ENCODE measurements around the gene ARL3.

DNA sequence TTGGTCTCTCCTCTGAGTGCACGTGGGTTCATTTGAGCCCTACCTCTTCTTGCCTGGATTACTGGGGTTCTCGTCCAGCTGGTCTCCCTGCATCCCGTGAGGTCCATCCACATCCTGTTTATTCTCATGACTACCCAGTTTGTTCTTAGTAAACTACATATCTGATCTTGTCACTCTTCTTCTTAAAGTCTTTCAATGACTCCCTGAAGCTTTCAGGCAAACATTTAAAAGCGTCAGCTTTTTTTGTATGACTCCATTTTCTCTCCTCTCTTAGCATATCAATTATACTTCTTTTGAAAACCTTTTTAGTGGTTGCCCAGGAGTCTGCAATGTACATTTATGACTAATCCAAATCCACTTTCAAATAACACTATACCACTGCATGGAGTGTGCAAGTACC, 7.8 kb upstream of the ARL3 start:
- TF ChIP-seq, protein P1, sequence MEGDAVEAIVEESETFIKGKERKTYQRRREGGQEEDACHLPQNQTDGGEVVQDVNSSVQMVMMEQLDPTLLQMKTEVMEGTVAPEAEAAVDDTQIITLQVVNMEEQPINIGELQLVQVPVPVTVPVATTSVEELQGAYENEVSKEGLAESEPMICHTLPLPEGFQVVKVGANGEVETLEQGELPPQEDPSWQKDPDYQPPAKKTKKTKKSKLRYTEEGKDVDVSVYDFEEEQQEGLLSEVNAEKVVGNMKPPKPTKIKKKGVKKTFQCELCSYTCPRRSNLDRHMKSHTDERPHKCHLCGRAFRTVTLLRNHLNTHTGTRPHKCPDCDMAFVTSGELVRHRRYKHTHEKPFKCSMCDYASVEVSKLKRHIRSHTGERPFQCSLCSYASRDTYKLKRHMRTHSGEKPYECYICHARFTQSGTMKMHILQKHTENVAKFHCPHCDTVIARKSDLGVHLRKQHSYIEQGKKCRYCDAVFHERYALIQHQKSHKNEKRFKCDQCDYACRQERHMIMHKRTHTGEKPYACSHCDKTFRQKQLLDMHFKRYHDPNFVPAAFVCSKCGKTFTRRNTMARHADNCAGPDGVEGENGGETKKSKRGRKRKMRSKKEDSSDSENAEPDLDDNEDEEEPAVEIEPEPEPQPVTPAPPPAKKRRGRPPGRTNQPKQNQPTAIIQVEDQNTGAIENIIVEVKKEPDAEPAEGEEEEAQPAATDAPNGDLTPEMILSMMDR (IDR thresholded peaks at IDR 0.05) = no peak
- no peak for TF ChIP-seq POLR2A (IDR thresholded peaks at IDR 0.05)

Measured in esophagus squamous epithelium (tissue), 4 donors.